GM23338 (cell line): ENCODE data around the gene PRTFDC1. TPM values are rescaled to one million over a fixed set of nuclear protein-coding genes. Genes with fewer than 3 reads are reported as not detected.

Source experiments
- ATAC-seq: fragments of 200-7000 bp; cut with Tn5 transposase; 3 replicates; pipeline ENCODE4 v1.9.1; 2020
- DNase-seq: peaks from one replicate; pipeline ENCODE4 v3.0.0-alpha.2; 2015; ENCODE audit warnings: low spot score
- H2AFZ ChIP-seq: fragments of 200-600 bp; sonication (generic); 2 replicates; pipeline ENCODE4 v1.8.0; 2016; ENCODE audit warnings: antibody characterized with exemption, mild to moderate bottlenecking, moderate library complexity
- H3F3A ChIP-seq: fragments of 200-600 bp; sonication (generic); replicated peaks from 2 replicates; pipeline ENCODE4 v1.8.0; 2017; ENCODE audit warnings: antibody characterized with exemption, mixed run types, low read depth
- H3K27ac ChIP-seq: fragments of 200-600 bp; sonication (generic); 2 replicates; pipeline ENCODE4 v1.6.1; 2016; ENCODE audit warnings: low read depth
- H3K27me3 ChIP-seq: fragments of 200-600 bp; sonication (generic); 2 replicates; pipeline ENCODE4 v1.8.0; 2016; ENCODE audit warnings: mild to moderate bottlenecking, mixed run types, moderate library complexity; ENCODE audit not compliant: insufficient read depth
- H3K36me3 ChIP-seq: fragments of 200-600 bp; sonication (generic); 2 replicates; pipeline ENCODE4 v1.8.0; 2016; ENCODE audit warnings: mild to moderate bottlenecking; ENCODE audit not compliant: insufficient read depth
- H3K4me1 ChIP-seq: fragments of 200-600 bp; sonication (generic); 2 replicates; pipeline ENCODE4 v1.8.0; 2016; ENCODE audit warnings: mild to moderate bottlenecking, moderate library complexity; ENCODE audit not compliant: insufficient read depth
- H3K4me2 ChIP-seq: fragments of 200-600 bp; sonication (generic); 2 replicates; pipeline ENCODE4 v1.7.1; 2017; ENCODE audit warnings: mixed run types
- H3K4me3 ChIP-seq: fragments of 200-600 bp; sonication (generic); 2 replicates; pipeline ENCODE4 v1.6.1; 2016; ENCODE audit warnings: mixed run types
- H3K79me2 ChIP-seq: fragments of 200-600 bp; sonication (generic); replicated peaks from 2 replicates; pipeline ENCODE4 v1.8.0; 2017; ENCODE audit warnings: mild to moderate bottlenecking; ENCODE audit not compliant: insufficient read depth
- H3K9me2 ChIP-seq: fragments of 200-600 bp; sonication (generic); 2 replicates; pipeline ENCODE4 v1.8.0; 2017; ENCODE audit not compliant: insufficient read depth
- H4K20me1 ChIP-seq: fragments of 200-600 bp; sonication (generic); replicated peaks from 2 replicates; pipeline ENCODE4 v1.8.0; 2017; ENCODE audit warnings: mild to moderate bottlenecking; ENCODE audit not compliant: insufficient read depth
- H3K27ac Mint-ChIP-seq: 2 replicates; pipeline ENCODE4 v1.8.0; 2020; ENCODE audit warnings: inconsistent platforms, mild to moderate bottlenecking, moderate library complexity, mixed read lengths
- H3K27me3 Mint-ChIP-seq: 3 replicates; pipeline ENCODE4 v1.8.0; 2022; ENCODE audit warnings: low read depth, mild to moderate bottlenecking, moderate library complexity, mixed read lengths, inconsistent platforms; ENCODE audit not compliant: insufficient read depth, poor library complexity
- H3K36me3 Mint-ChIP-seq: 3 replicates; pipeline ENCODE4 v1.8.0; 2021; ENCODE audit warnings: low read depth, mild to moderate bottlenecking, inconsistent platforms, moderate library complexity, mixed read lengths
- H3K4me1 Mint-ChIP-seq: 3 replicates; pipeline ENCODE4 v1.8.0; 2020; ENCODE audit warnings: mild to moderate bottlenecking, inconsistent platforms, mixed read lengths
- H3K4me3 Mint-ChIP-seq: 3 replicates; pipeline ENCODE4 v1.8.0; 2021; ENCODE audit warnings: moderate library complexity, mild to moderate bottlenecking, inconsistent platforms, mixed read lengths
- H3K9me3 Mint-ChIP-seq: 3 replicates; pipeline ENCODE4 v1.8.0; 2020; ENCODE audit warnings: moderate library complexity, mild to moderate bottlenecking, inconsistent platforms, mixed read lengths
- CREB1 ChIP-seq: fragments of 250-450 bp; sonication (Bioruptor Pico); IDR thresholded peaks from 2 replicates; pipeline ENCODE4 v1.5.0; 2020; ENCODE audit warnings: low read depth, mild to moderate bottlenecking, moderate library complexity
- EZH2phosphoT487 ChIP-seq: fragments of 200-600 bp; sonication (generic); IDR thresholded peaks from one replicate; pipeline ENCODE4 v1.8.1; 2018; ENCODE audit warnings: antibody characterized with exemption; ENCODE audit not compliant: unreplicated experiment
- NANOG ChIP-seq: IDR thresholded peaks from 2 replicates; pipeline ENCODE4 v1.6.1; 2016; ENCODE audit warnings: antibody characterized with exemption, borderline replicate concordance
- POLR2AphosphoS5 ChIP-seq: IDR thresholded peaks from 2 replicates; pipeline ENCODE4 v1.6.1; 2016; ENCODE audit warnings: antibody characterized with exemption, low read depth
- STAT1 ChIP-seq: IDR thresholded peaks from one replicate; pipeline ENCODE4 v1.6.1; 2016; ENCODE audit warnings: antibody characterized with exemption; ENCODE audit not compliant: unreplicated experiment
- ZNF114 ChIP-seq: fragments of 250-450 bp; sonication (Bioruptor Pico); IDR thresholded peaks from 2 replicates; pipeline ENCODE4 v1.5.0; 2020; ENCODE audit warnings: mild to moderate bottlenecking, moderate library complexity
- ZNF331 ChIP-seq: fragments of 250-450 bp; sonication (Bioruptor Pico); IDR thresholded peaks from 2 replicates; pipeline ENCODE4 v1.5.0; 2020; ENCODE audit warnings: low read depth, mild to moderate bottlenecking, moderate library complexity
- ZNF462 ChIP-seq: fragments of 250-450 bp; sonication (Bioruptor Pico); IDR thresholded peaks from 2 replicates; pipeline ENCODE4 v1.5.0; 2020; ENCODE audit warnings: mild to moderate bottlenecking, moderate library complexity
- polyA plus RNA-seq: library from polyadenylated mRNA; unstranded; fragments of >200 nt; fragmentation: Nextera tagmentation; extraction: Ambion mirVana; gene quantifications from 2 replicates; pipeline ENCODE4 v1.2.1, GENCODE V29; 2016
- total RNA-seq: library from RNA; depleted of rRNA; stranded (reverse); fragments of >200 nt; shearing (Covaris generic); gene quantifications from 2 replicates; pipeline ENCODE4 v1.2.3, GENCODE V29; 2014
- TF ChIP-seq, protein P1 (sequence below): IDR thresholded peaks from 2 replicates; pipeline ENCODE4 v1.6.1; 2016; ENCODE audit warnings: antibody characterized with exemption

The PRTFDC1 gene
- total and polyA plus RNA-seq, 2 experiments from 2014 or later: 7.9 to 9.1 TPM

DNA sequence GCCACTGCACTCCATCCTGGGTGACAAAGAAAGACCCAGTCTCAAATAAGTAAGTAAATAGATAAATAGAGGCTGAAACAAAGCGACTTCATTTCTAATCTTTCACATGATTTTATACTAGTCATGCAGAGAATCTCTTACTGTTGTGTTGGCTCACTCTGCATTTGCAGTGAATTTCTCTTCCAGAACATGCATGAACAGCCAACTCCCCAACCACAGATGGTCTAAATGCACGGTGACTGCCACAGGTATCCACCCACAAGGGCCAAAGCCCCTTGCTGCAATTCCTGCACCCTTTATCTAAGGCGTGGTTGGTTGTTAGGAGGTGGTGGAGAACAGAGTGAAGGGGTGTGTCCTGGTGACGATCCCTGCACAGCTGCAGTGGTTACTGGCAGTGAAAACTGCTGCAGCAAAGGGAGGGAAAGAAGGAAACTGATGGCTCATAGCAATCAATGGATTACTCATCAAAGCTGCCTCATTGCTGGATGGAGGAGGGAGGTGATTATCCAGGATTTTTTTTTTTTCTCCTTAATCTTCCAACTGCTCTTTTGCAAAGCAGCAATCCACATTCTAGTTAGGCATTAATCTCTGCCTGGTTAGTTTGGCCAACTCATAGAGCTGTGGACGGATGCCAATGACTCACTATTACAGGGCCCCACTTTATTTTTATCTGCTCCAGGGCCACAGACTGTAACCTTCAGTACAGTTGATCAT lies 50.6 kb downstream of the PRTFDC1 start:
- Histone ChIP-seq H3K27ac (no peak overlapping the region), H3K4me2 (no peak overlapping the region), H3F3A (no peaks in the 10 kb centered on the region), H3K9me2 (no peaks in the 10 kb centered on the region), H3K79me2 (no peaks in the 10 kb centered on the region), H3K4me3 (no peak overlapping the region), H4K20me1 (no peaks in the 10 kb centered on the region), H3K4me1 (peaks cover 5% of the 10 kb centered on the region; the same call in 1 of the 2 replicates), H2AFZ (no peak overlapping the region), H3K27me3 (no peaks in the 10 kb centered on the region), H3K36me3 (no peaks in the 10 kb centered on the region)
- ATAC-seq (no peak), DNase-seq (no peak)
- H3K4me1 Mint-ChIP-seq: peaks cover 6% of the 10 kb centered on the region; the same call in 2 of the 3 replicates
- H3K27ac Mint-ChIP-seq: peak overlapping the region; percentile 88
- TF ChIP-seq POLR2AphosphoS5 (no peak), EZH2phosphoT487 (no peak)
- TF ChIP-seq, protein P1, sequence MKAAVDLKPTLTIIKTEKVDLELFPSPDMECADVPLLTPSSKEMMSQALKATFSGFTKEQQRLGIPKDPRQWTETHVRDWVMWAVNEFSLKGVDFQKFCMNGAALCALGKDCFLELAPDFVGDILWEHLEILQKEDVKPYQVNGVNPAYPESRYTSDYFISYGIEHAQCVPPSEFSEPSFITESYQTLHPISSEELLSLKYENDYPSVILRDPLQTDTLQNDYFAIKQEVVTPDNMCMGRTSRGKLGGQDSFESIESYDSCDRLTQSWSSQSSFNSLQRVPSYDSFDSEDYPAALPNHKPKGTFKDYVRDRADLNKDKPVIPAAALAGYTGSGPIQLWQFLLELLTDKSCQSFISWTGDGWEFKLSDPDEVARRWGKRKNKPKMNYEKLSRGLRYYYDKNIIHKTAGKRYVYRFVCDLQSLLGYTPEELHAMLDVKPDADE: no peak
- H3K4me3 Mint-ChIP-seq: no peak overlapping the region
- no peaks in the 10 kb centered on the region for H3K27me3 Mint-ChIP-seq
- H3K36me3 Mint-ChIP-seq: no peaks in the 10 kb centered on the region
- H3K9me3 Mint-ChIP-seq: no peaks in the 10 kb centered on the region

DNA sequence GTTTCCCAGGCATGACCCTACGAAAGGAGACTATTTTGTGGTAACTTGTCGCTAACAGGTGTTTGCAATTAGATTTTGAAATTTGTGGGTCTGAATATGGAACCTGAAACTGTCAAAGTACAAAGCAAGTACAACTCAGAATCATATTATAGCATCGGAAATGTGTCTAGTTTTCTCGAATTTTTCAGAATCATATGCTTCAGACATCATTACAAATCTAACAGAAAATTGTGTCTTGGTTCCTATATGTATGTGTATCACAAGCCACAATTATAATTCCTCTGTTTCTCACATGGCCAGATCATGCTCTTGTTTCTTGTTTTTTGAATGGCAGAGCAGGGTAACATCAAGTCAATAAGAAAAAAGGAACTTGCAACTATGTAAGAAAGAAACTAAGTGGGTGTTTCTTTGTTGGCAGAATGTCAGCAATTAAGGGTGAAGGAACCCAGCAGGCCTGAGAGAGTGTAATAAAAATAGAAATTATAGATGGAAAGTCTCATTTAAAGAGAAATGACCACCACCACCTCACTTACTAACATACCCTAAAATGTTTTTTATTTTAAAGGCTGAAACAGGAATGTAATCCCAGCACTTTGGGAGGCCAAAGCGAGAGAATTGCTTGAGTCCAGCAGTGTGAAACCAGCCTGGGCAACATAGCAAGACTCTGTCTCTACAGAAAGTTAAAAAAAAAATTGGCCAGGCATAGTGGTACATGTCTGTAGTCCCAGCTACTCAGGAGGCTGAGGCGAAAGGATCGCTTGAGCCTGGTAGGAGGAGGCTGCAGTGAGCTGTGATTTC lies 51.3 kb downstream of the PRTFDC1 start:
- Histone ChIP-seq H3K27ac (no peak overlapping the region), H3K27me3 (no peaks in the 10 kb centered on the region), H3K4me3 (no peak overlapping the region), H3K4me2 (no peak overlapping the region), H3K79me2 (no peaks in the 10 kb centered on the region), H3K4me1 (peaks cover 5% of the 10 kb centered on the region; the same call in 1 of the 2 replicates), H3K36me3 (no peaks in the 10 kb centered on the region), H3F3A (no peaks in the 10 kb centered on the region), H3K9me2 (no peaks in the 10 kb centered on the region), H4K20me1 (no peaks in the 10 kb centered on the region), H2AFZ (no peak overlapping the region)
- H3K27me3 Mint-ChIP-seq: no peaks in the 10 kb centered on the region
- H3K4me1 Mint-ChIP-seq: peaks cover 6% of the 10 kb centered on the region; the same call in 2 of the 3 replicates
- H3K9me3 Mint-ChIP-seq: no peaks in the 10 kb centered on the region
- DNase-seq (no peak), ATAC-seq (no peak)
- no peaks in the 10 kb centered on the region for H3K36me3 Mint-ChIP-seq
- H3K4me3 Mint-ChIP-seq: no peak overlapping the region
- no peak overlapping the region for H3K27ac Mint-ChIP-seq
- TF ChIP-seq ZNF331 (CRISPR knock-in tag): no peak
- TF ChIP-seq, protein P1: no peak
- TF ChIP-seq NANOG: no peak
- TF ChIP-seq ZNF462 (CRISPR knock-in tag): no peak
- TF ChIP-seq ZNF114 (CRISPR knock-in tag): no peak
- no peak for TF ChIP-seq CREB1 (CRISPR knock-in tag)
- no peak for TF ChIP-seq STAT1
